ENCODE measurements around the gene DESI2.

GRCh38 chr1:244757091-244757939 lies 104.4 kb downstream of the DESI2 start:
- TF ChIP-seq POLR2AphosphoS5 (IDR thresholded peaks at IDR 0.05) (no peak), CTCF (IDR thresholded peaks at IDR 0.05) (no peak)

All from breast epithelium (tissue), 3 donors.